Cardiac muscle cell (in vitro differentiated cells and primary cell): ENCODE measurements around the gene KLF9. TPM values are rescaled to one million over a fixed set of nuclear protein-coding genes. Genes with fewer than 3 reads are reported as not detected.

Experiments
- DNase-seq, 2 donors: peaks; one replicate each; pipeline versions ENCODE4 v3.0.0 to v3.0.0-alpha.2; 2010 to 2017; ENCODE audit warnings: low read depth in 1 of 2, low spot score in 1 of 2
- H3K27ac ChIP-seq: fragments of 200-600 bp; sonication (generic); 2 replicates; pipeline ENCODE4 v1.5.1; 2016
- H3K27me3 ChIP-seq: fragments of 200-600 bp; sonication (generic); 2 replicates; pipeline ENCODE4 v1.6.0; 2016; ENCODE audit warnings: control low read depth
- H3K36me3 ChIP-seq: fragments of 200-600 bp; sonication (generic); 2 replicates; pipeline ENCODE4 v1.5.1; 2016; ENCODE audit warnings: control low read depth
- H3K4me1 ChIP-seq: fragments of 200-600 bp; sonication (generic); 2 replicates; pipeline ENCODE4 v1.8.1; 2017; ENCODE audit warnings: low read depth, mild to moderate bottlenecking, mixed run types
- H3K4me3 ChIP-seq: fragments of 200-600 bp; sonication (generic); 2 replicates; pipeline ENCODE4 v1.5.1; 2016; ENCODE audit warnings: mild to moderate bottlenecking
- H3K9me3 ChIP-seq: fragments of 200-600 bp; sonication (generic); 2 replicates; pipeline ENCODE4 v1.5.1; 2017; ENCODE audit warnings: low read depth, mild to moderate bottlenecking, control low read depth
- polyA plus RNA-seq: library from polyadenylated mRNA; unstranded; fragments of >200 nt; fragmentation: Nextera tagmentation; extraction: Ambion mirVana; gene quantifications from 2 replicates; pipeline ENCODE4 v1.2.1, GENCODE V29; 2016
- total RNA-seq: library from RNA; depleted of rRNA; stranded (reverse); fragments of >200 nt; gene quantifications from 2 replicates; pipeline ENCODE4 v1.2.3, GENCODE V29; 2016
- TF ChIP-seq, protein P1 (sequence below): IDR thresholded peaks from 2 replicates; pipeline ENCODE4 v1.5.1; 2012; ENCODE audit warnings: low read depth, mild to moderate bottlenecking, low read length

Gene KLF9
- total and polyA plus RNA-seq, 2 experiments from 2014 or later = 0.30 TPM; not detected in 1

- no peaks in the 10 kb centered on the region for H3K9me3 ChIP-seq
- no peak overlapping the region for H3K27ac ChIP-seq
- no peak overlapping the region for H3K4me3 ChIP-seq
- no peaks in the 10 kb centered on the region for H3K36me3 ChIP-seq
- TF ChIP-seq, protein P1, sequence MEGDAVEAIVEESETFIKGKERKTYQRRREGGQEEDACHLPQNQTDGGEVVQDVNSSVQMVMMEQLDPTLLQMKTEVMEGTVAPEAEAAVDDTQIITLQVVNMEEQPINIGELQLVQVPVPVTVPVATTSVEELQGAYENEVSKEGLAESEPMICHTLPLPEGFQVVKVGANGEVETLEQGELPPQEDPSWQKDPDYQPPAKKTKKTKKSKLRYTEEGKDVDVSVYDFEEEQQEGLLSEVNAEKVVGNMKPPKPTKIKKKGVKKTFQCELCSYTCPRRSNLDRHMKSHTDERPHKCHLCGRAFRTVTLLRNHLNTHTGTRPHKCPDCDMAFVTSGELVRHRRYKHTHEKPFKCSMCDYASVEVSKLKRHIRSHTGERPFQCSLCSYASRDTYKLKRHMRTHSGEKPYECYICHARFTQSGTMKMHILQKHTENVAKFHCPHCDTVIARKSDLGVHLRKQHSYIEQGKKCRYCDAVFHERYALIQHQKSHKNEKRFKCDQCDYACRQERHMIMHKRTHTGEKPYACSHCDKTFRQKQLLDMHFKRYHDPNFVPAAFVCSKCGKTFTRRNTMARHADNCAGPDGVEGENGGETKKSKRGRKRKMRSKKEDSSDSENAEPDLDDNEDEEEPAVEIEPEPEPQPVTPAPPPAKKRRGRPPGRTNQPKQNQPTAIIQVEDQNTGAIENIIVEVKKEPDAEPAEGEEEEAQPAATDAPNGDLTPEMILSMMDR = no peak
- peaks cover 17% of the 10 kb centered on the region for H3K4me1 ChIP-seq
- peak in 1 of 2 donors; percentile 79 for DNase-seq
- H3K27me3 ChIP-seq = peaks cover 11% of the 10 kb centered on the region
These were observed 7.1 kb upstream of the KLF9 start for GRCh38 chr9:70421272-70422180.

- Histone ChIP-seq H3K4me3 (peak overlapping the region; percentile 35), H3K9me3 (no peaks in the 10 kb centered on the region), H3K4me1 (peaks cover 17% of the 10 kb centered on the region), H3K27me3 (peaks cover 16% of the 10 kb centered on the region), H3K36me3 (no peaks in the 10 kb centered on the region), H3K27ac (peak overlapping the region; percentile 66)
- TF ChIP-seq, protein P1 = no peak
- DNase-seq = peak; percentile 69 to 97
These were observed 6.2 kb upstream of the KLF9 start for GRCh38 chr9:70420441-70421271.

- TF ChIP-seq, protein P1 = peak; percentile 12
- H3K27ac ChIP-seq = peak overlapping the region; percentile 66
- H3K27me3 ChIP-seq = peaks cover 21% of the 10 kb centered on the region
- no peaks in the 10 kb centered on the region for H3K9me3 ChIP-seq
- H3K4me1 ChIP-seq = peaks cover 17% of the 10 kb centered on the region
- peak; percentile 69 to 99 for DNase-seq
- H3K4me3 ChIP-seq = peak overlapping the region; percentile 35
- no peaks in the 10 kb centered on the region for H3K36me3 ChIP-seq
These were observed 5.3 kb upstream of the KLF9 start for GRCh38 chr9:70419556-70420440.

- Histone ChIP-seq H3K4me3 (peak overlapping the region; percentile 35), H3K4me1 (peaks cover 21% of the 10 kb centered on the region), H3K9me3 (no peaks in the 10 kb centered on the region), H3K36me3 (no peaks in the 10 kb centered on the region), H3K27me3 (peaks cover 25% of the 10 kb centered on the region), H3K27ac (no peak overlapping the region)
- DNase-seq = peak; percentile 95 to 100
- TF ChIP-seq, protein P1 = no peak
These were observed 4.5 kb upstream of the KLF9 start for GRCh38 chr9:70418822-70419555.
